Measurements from ENCODE around the gene ZNRF4.

ZNRF4 gene

GRCh38 chr19:5494773-5495172 is 39.6 kb downstream of the ZNRF4 start:
- no peak for TF ChIP-seq EZH2phosphoT487 (IDR thresholded peaks at IDR 0.05; ENCODE audit: low read depth)
- TF ChIP-seq CTCF (IDR thresholded peaks at IDR 0.05; ENCODE audit: low read depth, low read length), result no peak
- H3K4me1 ChIP-seq (ENCODE audit: low read length), result no peaks in the 10 kb centered on the region
- H3K27ac ChIP-seq (ENCODE audit: low read length), result no peak overlapping the region
- no peaks in the 10 kb centered on the region for H3K79me2 ChIP-seq (ENCODE audit: low read length)
- H3K27me3 ChIP-seq (ENCODE audit: low read depth, low read length), result 0 out of 2 replicates have a peak, but pooled peaks cover 4% of the 10 kb centered on the region
- no peaks in the 10 kb centered on the region for H3K36me3 ChIP-seq (replicated peaks; ENCODE audit: low read depth, low read length)
- H3K9ac ChIP-seq (ENCODE audit: low read length), result no peak overlapping the region
- H2AFZ ChIP-seq (ENCODE audit: low read depth, low read length), result no peak overlapping the region
- no peaks in the 10 kb centered on the region for H4K20me1 ChIP-seq (ENCODE audit: insufficient read depth, low read length)
- no peak overlapping the region for H3K4me2 ChIP-seq (ENCODE audit: low read length)
- H3K4me3 ChIP-seq (ENCODE audit: low read length), result no peak overlapping the region
- H3K9me3 ChIP-seq (ENCODE audit: insufficient read depth, low read length), result no peaks in the 10 kb centered on the region

GRCh38 chr19:5495792-5496191 is 40.6 kb downstream of the ZNRF4 start:
- no peaks in the 10 kb centered on the region for H3K4me1 ChIP-seq (ENCODE audit: low read length)
- no peak overlapping the region for H3K4me3 ChIP-seq (ENCODE audit: low read length)
- no peak overlapping the region for H2AFZ ChIP-seq (ENCODE audit: low read depth, low read length)
- no peak overlapping the region for H3K4me2 ChIP-seq (ENCODE audit: low read length)
- no peaks in the 10 kb centered on the region for H4K20me1 ChIP-seq (ENCODE audit: insufficient read depth, low read length)
- H3K36me3 ChIP-seq (replicated peaks; ENCODE audit: low read depth, low read length), result no peaks in the 10 kb centered on the region
- no peaks in the 10 kb centered on the region for H3K79me2 ChIP-seq (ENCODE audit: low read length)
- H3K27ac ChIP-seq (ENCODE audit: low read length), result no peak overlapping the region
- no peaks in the 10 kb centered on the region for H3K9me3 ChIP-seq (ENCODE audit: insufficient read depth, low read length)
- no peak overlapping the region for H3K9ac ChIP-seq (ENCODE audit: low read length)
- 0 out of 2 replicates have a peak, but pooled peaks cover 4% of the 10 kb centered on the region for H3K27me3 ChIP-seq (ENCODE audit: low read depth, low read length)
- TF ChIP-seq EZH2phosphoT487 (IDR thresholded peaks at IDR 0.05; ENCODE audit: low read depth) (no peak), CTCF (IDR thresholded peaks at IDR 0.05; ENCODE audit: low read depth, low read length) (no peak)

- Histone ChIP-seq H4K20me1 (ENCODE audit: insufficient read depth, low read length) (no peaks in the 10 kb centered on the region), H3K9me3 (ENCODE audit: insufficient read depth, low read length) (no peaks in the 10 kb centered on the region), H2AFZ (ENCODE audit: low read depth, low read length) (no peak overlapping the region), H3K4me2 (ENCODE audit: low read length) (no peak overlapping the region), H3K79me2 (ENCODE audit: low read length) (no peaks in the 10 kb centered on the region), H3K36me3 (replicated peaks; ENCODE audit: low read depth, low read length) (no peaks in the 10 kb centered on the region), H3K9ac (ENCODE audit: low read length) (no peak overlapping the region), H3K4me3 (ENCODE audit: low read length) (no peak overlapping the region), H3K27ac (ENCODE audit: low read length) (no peak overlapping the region), H3K4me1 (ENCODE audit: low read length) (no peaks in the 10 kb centered on the region), H3K27me3 (ENCODE audit: low read depth, low read length) (0 out of 2 replicates have a peak, but pooled peaks cover 4% of the 10 kb centered on the region)
- no peak for TF ChIP-seq CTCF (IDR thresholded peaks at IDR 0.05; ENCODE audit: low read depth, low read length)
- no peak for TF ChIP-seq EZH2phosphoT487 (IDR thresholded peaks at IDR 0.05; ENCODE audit: low read depth)
Observed at GRCh38 chr19:5497297-5497696, 42.1 kb downstream of the ZNRF4 start.

GRCh38 chr19:5498830-5499550 is 43.8 kb downstream of the ZNRF4 start:
- TF ChIP-seq EZH2phosphoT487 (IDR thresholded peaks at IDR 0.05; ENCODE audit: low read depth), result no peak
- TF ChIP-seq CTCF (IDR thresholded peaks at IDR 0.05; ENCODE audit: low read depth, low read length), result no peak
- Histone ChIP-seq H3K9ac (ENCODE audit: low read length) (no peak overlapping the region), H3K4me3 (ENCODE audit: low read length) (no peak overlapping the region), H2AFZ (ENCODE audit: low read depth, low read length) (no peak overlapping the region), H3K9me3 (ENCODE audit: insufficient read depth, low read length) (peaks cover 5% of the 10 kb centered on the region; the same call in 1 of the 2 replicates), H3K4me1 (ENCODE audit: low read length) (no peaks in the 10 kb centered on the region), H3K36me3 (replicated peaks; ENCODE audit: low read depth, low read length) (no peaks in the 10 kb centered on the region), H3K27me3 (ENCODE audit: low read depth, low read length) (no peaks in the 10 kb centered on the region), H3K4me2 (ENCODE audit: low read length) (no peak overlapping the region), H3K27ac (ENCODE audit: low read length) (no peak overlapping the region), H4K20me1 (ENCODE audit: insufficient read depth, low read length) (no peaks in the 10 kb centered on the region), H3K79me2 (ENCODE audit: low read length) (no peaks in the 10 kb centered on the region)

Data from OCI-LY3 (cell line).